Calu3 (cell line): ENCODE data around the gene RGCC. TPM values are rescaled to one million over a fixed set of nuclear protein-coding genes. Genes with fewer than 3 reads are reported as not detected.

ENCODE experiments used
- BruUV-seq: library from RNA; stranded (reverse); fragments of 400-500 nt; replicated peaks from 2 replicates; lab custom pipeline; 2021; lab: Mats Ljungman, UMichigan
- CTCF ChIA-PET: fragments of 300-600 bp; sonication (Branson Sonifier 250); formaldehyde crosslinking; loops from one replicate; lab custom pipeline; 2022; ENCODE audit warnings: antibody characterized with exemption; lab: Charles Lee
- DNase-seq: peaks from one replicate; pipeline ENCODE4 v3.0.0; 2022
- H3K27ac Mint-ChIP-seq: one replicate; pipeline ENCODE4 v1.8.0; 2022; ENCODE audit warnings: mixed read lengths; ENCODE audit not compliant: unreplicated experiment
- H3K27me3 Mint-ChIP-seq: one replicate; pipeline ENCODE4 v1.8.0; 2022; ENCODE audit warnings: mixed read lengths; ENCODE audit not compliant: unreplicated experiment
- H3K36me3 Mint-ChIP-seq: one replicate; pipeline ENCODE4 v1.8.0; 2022; ENCODE audit warnings: mild to moderate bottlenecking, moderate library complexity, mixed read lengths; ENCODE audit not compliant: insufficient read depth, unreplicated experiment
- H3K4me1 Mint-ChIP-seq: one replicate; pipeline ENCODE4 v1.8.0; 2022; ENCODE audit warnings: mild to moderate bottlenecking, low read depth, mixed read lengths; ENCODE audit not compliant: unreplicated experiment
- H3K4me3 Mint-ChIP-seq: one replicate; pipeline ENCODE4 v1.8.0; 2022; ENCODE audit warnings: mild to moderate bottlenecking, low read depth, moderate library complexity, mixed read lengths; ENCODE audit not compliant: unreplicated experiment
- H3K9me3 Mint-ChIP-seq: one replicate; pipeline ENCODE4 v1.8.0; 2022; ENCODE audit warnings: low read depth, mixed read lengths; ENCODE audit not compliant: unreplicated experiment
- intact Hi-C: fragments of 100-400 bp; cut with micrococcal nuclease; formaldehyde crosslinking; loops from one replicate; pipeline ENCODE4 v1.10.0; 2022; ENCODE audit not compliant: unreplicated experiment
- total RNA-seq: library from RNA; stranded (reverse); gene quantifications from 2 replicates; pipeline ENCODE4 v1.2.3, GENCODE V29; 2022
- TF ChIP-seq, protein P1 (sequence below): fragments of 200-600 bp; IDR thresholded peaks from one replicate; pipeline ENCODE4 v1.8.0; 2022; ENCODE audit warnings: antibody characterized with exemption; ENCODE audit not compliant: unreplicated experiment

RGCC gene
- total RNA-seq, 1 experiment from 2014 or later: 1.7 TPM

DNA sequence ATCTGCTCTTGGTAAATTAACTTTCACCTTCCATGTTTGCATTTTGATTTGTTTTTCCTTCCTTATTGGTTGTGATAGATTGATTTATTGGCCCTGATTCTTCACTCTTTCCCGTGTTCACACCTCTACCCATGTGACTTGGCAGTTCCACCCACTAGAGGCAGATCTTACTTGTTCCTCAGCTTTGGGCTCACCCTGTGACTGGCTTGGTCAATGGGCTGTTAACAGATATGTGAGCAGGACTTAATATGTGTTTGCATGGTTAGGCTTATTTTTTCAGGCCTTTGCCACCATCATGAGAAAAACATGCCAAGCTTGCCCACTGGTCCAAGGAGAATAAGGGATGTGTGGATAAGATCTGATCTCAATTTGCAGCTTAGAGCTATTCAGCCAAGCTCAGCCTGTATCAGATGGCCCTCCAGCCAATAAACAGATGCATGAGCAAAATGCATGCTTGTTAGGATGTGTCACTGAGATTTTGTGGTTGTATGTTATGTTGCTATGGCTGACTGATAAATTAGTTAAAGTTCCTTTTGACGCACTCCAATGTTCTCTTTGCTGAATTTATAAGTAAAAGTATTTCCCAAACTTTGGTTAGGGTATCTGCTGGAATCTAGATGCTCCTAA is 48.0 kb downstream of the RGCC start:
- intact Hi-C loops: no loop called here
- no TSS peak for BruUV-seq
- H3K27me3 Mint-ChIP-seq: peaks cover 3% of the 10 kb centered on the region
- H3K36me3 Mint-ChIP-seq: no peaks in the 10 kb centered on the region
- CTCF ChIA-PET: no interaction called here
- peaks cover 2% of the 10 kb centered on the region for H3K9me3 Mint-ChIP-seq
- no peak for DNase-seq
- no peak overlapping the region for H3K27ac Mint-ChIP-seq
- no peak overlapping the region for H3K4me3 Mint-ChIP-seq
- no peaks in the 10 kb centered on the region for H3K4me1 Mint-ChIP-seq
- TF ChIP-seq, protein P1, sequence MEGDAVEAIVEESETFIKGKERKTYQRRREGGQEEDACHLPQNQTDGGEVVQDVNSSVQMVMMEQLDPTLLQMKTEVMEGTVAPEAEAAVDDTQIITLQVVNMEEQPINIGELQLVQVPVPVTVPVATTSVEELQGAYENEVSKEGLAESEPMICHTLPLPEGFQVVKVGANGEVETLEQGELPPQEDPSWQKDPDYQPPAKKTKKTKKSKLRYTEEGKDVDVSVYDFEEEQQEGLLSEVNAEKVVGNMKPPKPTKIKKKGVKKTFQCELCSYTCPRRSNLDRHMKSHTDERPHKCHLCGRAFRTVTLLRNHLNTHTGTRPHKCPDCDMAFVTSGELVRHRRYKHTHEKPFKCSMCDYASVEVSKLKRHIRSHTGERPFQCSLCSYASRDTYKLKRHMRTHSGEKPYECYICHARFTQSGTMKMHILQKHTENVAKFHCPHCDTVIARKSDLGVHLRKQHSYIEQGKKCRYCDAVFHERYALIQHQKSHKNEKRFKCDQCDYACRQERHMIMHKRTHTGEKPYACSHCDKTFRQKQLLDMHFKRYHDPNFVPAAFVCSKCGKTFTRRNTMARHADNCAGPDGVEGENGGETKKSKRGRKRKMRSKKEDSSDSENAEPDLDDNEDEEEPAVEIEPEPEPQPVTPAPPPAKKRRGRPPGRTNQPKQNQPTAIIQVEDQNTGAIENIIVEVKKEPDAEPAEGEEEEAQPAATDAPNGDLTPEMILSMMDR: no peak

DNA sequence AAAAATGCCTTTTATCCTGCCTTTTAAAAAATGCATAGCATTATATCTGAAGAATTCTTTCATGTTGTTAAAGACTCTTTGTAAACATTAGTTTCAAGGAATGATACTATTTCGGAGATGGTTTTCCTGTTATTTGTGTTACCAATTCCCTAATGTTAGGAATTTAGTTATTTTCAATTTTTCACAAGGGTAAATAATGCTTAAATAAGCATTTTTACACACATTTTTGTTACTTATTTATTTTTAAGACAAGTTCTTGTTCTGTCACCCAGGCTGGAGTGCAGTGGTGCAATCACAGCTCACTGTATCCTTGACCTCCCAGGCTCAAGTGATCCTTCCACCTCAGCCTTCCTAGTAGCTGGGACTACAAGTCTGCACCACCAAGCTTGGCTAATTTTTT is 49.0 kb downstream of the RGCC start:
- peaks cover 12% of the 10 kb centered on the region for H3K27me3 Mint-ChIP-seq
- no peak overlapping the region for H3K4me3 Mint-ChIP-seq
- TF ChIP-seq, protein P1: no peak
- CTCF ChIA-PET: no interaction called here
- H3K9me3 Mint-ChIP-seq: peaks cover 2% of the 10 kb centered on the region
- H3K36me3 Mint-ChIP-seq: no peaks in the 10 kb centered on the region
- no peak for DNase-seq
- intact Hi-C loops: no loop called here
- H3K27ac Mint-ChIP-seq: no peak overlapping the region
- no TSS peak for BruUV-seq
- no peaks in the 10 kb centered on the region for H3K4me1 Mint-ChIP-seq

DNA sequence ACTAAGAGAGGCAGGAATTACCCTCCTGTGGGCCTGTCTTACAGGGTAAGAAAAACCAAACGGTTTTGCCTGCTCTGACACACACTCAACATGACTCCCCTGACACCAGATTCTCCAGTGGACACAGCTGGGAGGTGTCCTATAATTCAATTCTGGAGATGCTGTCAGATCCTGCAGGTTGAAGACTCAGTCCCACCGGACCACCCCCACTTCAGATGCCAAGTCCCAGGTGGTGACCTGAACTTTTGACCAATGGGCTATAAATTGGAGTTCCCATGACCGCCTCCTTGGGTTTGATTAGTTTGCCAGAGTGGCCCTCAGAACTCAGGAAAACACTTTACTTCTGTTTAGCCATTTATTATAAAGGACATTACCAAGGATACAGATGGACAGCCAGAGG is 52.6 kb downstream of the RGCC start:
- DNase-seq: no peak
- no TSS peak for BruUV-seq
- intact Hi-C loops: no loop called here
- Mint-ChIP-seq H3K36me3 (no peaks in the 10 kb centered on the region), H3K9me3 (peaks cover 2% of the 10 kb centered on the region), H3K27me3 (peaks cover 12% of the 10 kb centered on the region), H3K27ac (no peak overlapping the region), H3K4me3 (no peak overlapping the region), H3K4me1 (no peaks in the 10 kb centered on the region)
- TF ChIP-seq, protein P1: no peak
- CTCF ChIA-PET: no interaction called here

DNA sequence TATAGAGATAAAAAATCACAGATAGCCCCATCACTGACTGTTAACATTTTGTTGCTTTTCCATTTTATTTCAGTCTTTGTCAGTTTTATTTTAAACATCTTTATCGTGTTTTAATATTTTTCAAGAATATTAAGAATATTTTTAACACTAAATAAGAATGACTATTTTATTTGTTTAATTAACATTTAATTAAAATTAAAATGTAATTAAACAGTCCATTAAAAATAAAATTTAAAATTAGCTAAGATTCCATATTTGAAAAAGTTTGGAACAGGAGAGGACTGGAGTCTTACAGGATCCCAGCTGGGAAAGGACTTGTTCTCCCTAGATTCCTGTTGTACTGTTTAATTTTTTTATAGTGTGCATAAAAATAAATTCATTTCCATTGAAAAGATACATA is 54.5 kb downstream of the RGCC start:
- H3K9me3 Mint-ChIP-seq: peaks cover 2% of the 10 kb centered on the region
- CTCF ChIA-PET: no interaction called here
- no peak overlapping the region for H3K4me3 Mint-ChIP-seq
- peaks cover 12% of the 10 kb centered on the region for H3K27me3 Mint-ChIP-seq
- no peaks in the 10 kb centered on the region for H3K36me3 Mint-ChIP-seq
- no peak overlapping the region for H3K27ac Mint-ChIP-seq
- TF ChIP-seq, protein P1: no peak
- intact Hi-C loops: no loop called here
- no peaks in the 10 kb centered on the region for H3K4me1 Mint-ChIP-seq
- no TSS peak for BruUV-seq
- DNase-seq: no peak
